Measurements from ENCODE around the gene NUP107.

Gene NUP107

DNA sequence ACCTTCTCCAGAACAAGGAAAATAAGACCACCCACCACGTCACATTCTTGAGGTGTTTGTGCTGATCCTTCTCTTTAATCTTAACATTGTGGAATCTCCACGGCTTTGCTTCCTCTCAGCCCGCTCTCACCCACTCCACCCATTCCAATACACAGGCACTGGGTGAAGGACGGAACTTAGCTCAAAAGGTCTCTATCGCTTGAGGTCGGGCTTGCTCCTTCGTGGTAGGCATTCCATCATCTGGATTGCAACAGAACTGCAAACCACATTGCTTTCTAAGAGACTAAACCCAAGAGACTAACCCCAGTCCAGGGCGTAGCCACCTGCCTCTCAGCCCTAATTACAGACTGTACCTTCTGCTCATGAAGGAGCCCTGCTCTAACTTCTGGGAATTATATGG lies 97.2 kb downstream of the NUP107 start:
- TF ChIP-seq SPI1 (IDR thresholded peaks at IDR 0.05; ENCODE audit: borderline replicate concordance, low read depth) (no peak), GABPA (IDR thresholded peaks at IDR 0.05; ENCODE audit: low read depth) (no peak), CTCF (IDR thresholded peaks at IDR 0.05; ENCODE audit: insufficient read depth, low read length) (peak; percentile 4), POLR2AphosphoS5 (IDR thresholded peaks at IDR 0.05; ENCODE audit: low read depth) (0 out of 2 replicates have a peak, but pooled peaks have one; percentile 48)
- TF ChIP-seq, protein P1, sequence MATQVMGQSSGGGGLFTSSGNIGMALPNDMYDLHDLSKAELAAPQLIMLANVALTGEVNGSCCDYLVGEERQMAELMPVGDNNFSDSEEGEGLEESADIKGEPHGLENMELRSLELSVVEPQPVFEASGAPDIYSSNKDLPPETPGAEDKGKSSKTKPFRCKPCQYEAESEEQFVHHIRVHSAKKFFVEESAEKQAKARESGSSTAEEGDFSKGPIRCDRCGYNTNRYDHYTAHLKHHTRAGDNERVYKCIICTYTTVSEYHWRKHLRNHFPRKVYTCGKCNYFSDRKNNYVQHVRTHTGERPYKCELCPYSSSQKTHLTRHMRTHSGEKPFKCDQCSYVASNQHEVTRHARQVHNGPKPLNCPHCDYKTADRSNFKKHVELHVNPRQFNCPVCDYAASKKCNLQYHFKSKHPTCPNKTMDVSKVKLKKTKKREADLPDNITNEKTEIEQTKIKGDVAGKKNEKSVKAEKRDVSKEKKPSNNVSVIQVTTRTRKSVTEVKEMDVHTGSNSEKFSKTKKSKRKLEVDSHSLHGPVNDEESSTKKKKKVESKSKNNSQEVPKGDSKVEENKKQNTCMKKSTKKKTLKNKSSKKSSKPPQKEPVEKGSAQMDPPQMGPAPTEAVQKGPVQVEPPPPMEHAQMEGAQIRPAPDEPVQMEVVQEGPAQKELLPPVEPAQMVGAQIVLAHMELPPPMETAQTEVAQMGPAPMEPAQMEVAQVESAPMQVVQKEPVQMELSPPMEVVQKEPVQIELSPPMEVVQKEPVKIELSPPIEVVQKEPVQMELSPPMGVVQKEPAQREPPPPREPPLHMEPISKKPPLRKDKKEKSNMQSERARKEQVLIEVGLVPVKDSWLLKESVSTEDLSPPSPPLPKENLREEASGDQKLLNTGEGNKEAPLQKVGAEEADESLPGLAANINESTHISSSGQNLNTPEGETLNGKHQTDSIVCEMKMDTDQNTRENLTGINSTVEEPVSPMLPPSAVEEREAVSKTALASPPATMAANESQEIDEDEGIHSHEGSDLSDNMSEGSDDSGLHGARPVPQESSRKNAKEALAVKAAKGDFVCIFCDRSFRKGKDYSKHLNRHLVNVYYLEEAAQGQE (IDR thresholded peaks at IDR 0.05; ENCODE audit: insufficient replicate concordance, low read depth): no peak
- peak; percentile 73 to 94 for DNase-seq (ENCODE audit: low read depth in 1 of 2, low spot score in 1 of 2)

GRCh38 chr12:68785358-68785757 lies 98.6 kb downstream of the NUP107 start:
- H3K27ac ChIP-seq (replicated peaks): no peak overlapping the region
- H3K27me3 ChIP-seq (ENCODE audit: insufficient read depth, poor library complexity, severe bottlenecking): no peaks in the 10 kb centered on the region
- H3K4me3 ChIP-seq (replicated peaks; ENCODE audit: insufficient read depth, low read length): no peak overlapping the region
- DNase-seq (ENCODE audit: low read depth in 1 of 2, low spot score in 1 of 2): no peak
- TF ChIP-seq, protein P1 (IDR thresholded peaks at IDR 0.05; ENCODE audit: insufficient replicate concordance, low read depth): no peak
- TF ChIP-seq POLR2AphosphoS5 (IDR thresholded peaks at IDR 0.05; ENCODE audit: low read depth) (no peak), GABPA (IDR thresholded peaks at IDR 0.05; ENCODE audit: low read depth) (no peak), SPI1 (IDR thresholded peaks at IDR 0.05; ENCODE audit: borderline replicate concordance, low read depth) (no peak), CTCF (IDR thresholded peaks at IDR 0.05; ENCODE audit: insufficient read depth, low read length) (no peak)

More for the DNA sequence above, 97.2 kb downstream of the NUP107 start:
- Histone ChIP-seq H3K4me3 (replicated peaks; ENCODE audit: insufficient read depth, low read length) (no peak overlapping the region), H3K27me3 (ENCODE audit: insufficient read depth, poor library complexity, severe bottlenecking) (no peaks in the 10 kb centered on the region), H3K27ac (replicated peaks) (peak overlapping the region; percentile 29; the same call in 1 of the 2 replicates)

DNA sequence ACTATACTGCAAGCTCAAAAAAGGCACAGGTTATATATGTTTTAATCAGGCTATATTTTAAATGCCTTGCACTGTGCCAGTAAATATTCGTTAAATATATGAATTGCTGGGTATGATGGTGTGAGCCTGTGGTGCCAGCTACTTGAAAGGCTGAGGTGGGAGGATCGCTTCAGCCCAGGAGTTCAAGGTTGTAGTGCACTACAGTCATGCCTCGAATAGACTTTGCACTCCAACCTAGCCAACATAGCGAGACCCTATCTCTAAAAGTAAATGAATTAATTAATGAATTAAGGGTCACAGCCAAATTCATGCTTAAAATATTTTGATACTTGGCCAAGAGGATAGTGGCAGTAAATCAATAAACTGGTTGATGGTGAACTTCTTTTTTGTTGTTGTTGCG lies 99.0 kb downstream of the NUP107 start:
- TF ChIP-seq SPI1 (IDR thresholded peaks at IDR 0.05; ENCODE audit: borderline replicate concordance, low read depth): no peak
- no peak for TF ChIP-seq CTCF (IDR thresholded peaks at IDR 0.05; ENCODE audit: insufficient read depth, low read length)
- TF ChIP-seq POLR2AphosphoS5 (IDR thresholded peaks at IDR 0.05; ENCODE audit: low read depth): no peak
- TF ChIP-seq, protein P1 (IDR thresholded peaks at IDR 0.05; ENCODE audit: insufficient replicate concordance, low read depth): no peak
- TF ChIP-seq GABPA (IDR thresholded peaks at IDR 0.05; ENCODE audit: low read depth): no peak
- Histone ChIP-seq H3K4me3 (replicated peaks; ENCODE audit: insufficient read depth, low read length) (no peak overlapping the region), H3K27me3 (ENCODE audit: insufficient read depth, poor library complexity, severe bottlenecking) (no peaks in the 10 kb centered on the region), H3K27ac (replicated peaks) (no peak overlapping the region)
- DNase-seq (ENCODE audit: low read depth in 1 of 2, low spot score in 1 of 2): no peak
